Activated naive CD8-positive, alpha-beta T cell treated with anti-CD3 and anti-CD28 coated beads for 36 hours (primary cell): ENCODE results near the gene OTOP2. TPM values are rescaled to one million over a fixed set of nuclear protein-coding genes. Genes with fewer than 3 reads are reported as not detected.

ENCODE experiments used
- DNase-seq: peaks from one replicate; pipeline ENCODE4 v3.0.0; 2021
- H3K27ac Mint-ChIP-seq: one replicate; pipeline ENCODE4 v1.8.0; 2022; ENCODE audit warnings: mild to moderate bottlenecking, moderate library complexity, mixed read lengths
- H3K27me3 Mint-ChIP-seq: one replicate; pipeline ENCODE4 v1.8.0; 2022; ENCODE audit warnings: mild to moderate bottlenecking, mixed read lengths
- H3K36me3 Mint-ChIP-seq: one replicate; pipeline ENCODE4 v1.8.0; 2021; ENCODE audit warnings: mild to moderate bottlenecking, mixed read lengths
- H3K4me1 Mint-ChIP-seq: one replicate; pipeline ENCODE4 v1.8.0; 2021; ENCODE audit warnings: mixed read lengths
- H3K4me3 Mint-ChIP-seq: one replicate; pipeline ENCODE4 v1.8.0; 2022; ENCODE audit warnings: mild to moderate bottlenecking, moderate library complexity, mixed read lengths
- H3K9me3 Mint-ChIP-seq: one replicate; pipeline ENCODE4 v1.8.0; 2022; ENCODE audit warnings: mixed read lengths
- total RNA-seq, 2 experiments: library from RNA; stranded (reverse); gene quantifications; one replicate each; pipeline ENCODE4 v1.2.3, GENCODE V29; 2021

OTOP2 gene
- total RNA-seq, 2 experiments from 2014 or later = not detected

- no peak for DNase-seq
- Mint-ChIP-seq H3K27ac (no peak overlapping the region), H3K4me1 (no peaks in the 10 kb centered on the region), H3K4me3 (no peak overlapping the region), H3K27me3 (peaks cover 71% of the 10 kb centered on the region), H3K36me3 (no peaks in the 10 kb centered on the region), H3K9me3 (no peaks in the 10 kb centered on the region)
Measured at GRCh38 chr17:74930535-74931036, 6.5 kb downstream of the OTOP2 start.

GRCh38 chr17:74935048-74935447, 11.0 kb downstream of the OTOP2 start:
- H3K9me3 Mint-ChIP-seq = no peaks in the 10 kb centered on the region
- no peaks in the 10 kb centered on the region for H3K36me3 Mint-ChIP-seq
- no peaks in the 10 kb centered on the region for H3K4me1 Mint-ChIP-seq
- H3K27me3 Mint-ChIP-seq = peaks cover 73% of the 10 kb centered on the region
- DNase-seq = no peak
- H3K27ac Mint-ChIP-seq = no peak overlapping the region
- no peak overlapping the region for H3K4me3 Mint-ChIP-seq

- DNase-seq = no peak
- no peak within 1 kb of the TSS for H3K4me3 Mint-ChIP-seq
- H3K4me1 Mint-ChIP-seq = no peaks in the 10 kb centered on the region
- H3K36me3 Mint-ChIP-seq = no peaks in the 10 kb centered on the region
- peaks cover 69% of the 10 kb centered on the region for H3K27me3 Mint-ChIP-seq
- no peak within 1 kb of the TSS for H3K27ac Mint-ChIP-seq
- H3K9me3 Mint-ChIP-seq = no peaks in the 10 kb centered on the region
Measured at GRCh38 chr17:74935585-74936469, 11.8 kb downstream of the OTOP2 start, which contains the start of gene OTOP3. OTOP3 (plus strand) TSS chr17:74935898; CDS start chr17:74935922, 24 bp downstream.

GRCh38 chr17:74936470-74936799, 12.4 kb downstream of the OTOP2 start:
- DNase-seq = no peak
- H3K36me3 Mint-ChIP-seq = no peaks in the 10 kb centered on the region
- H3K9me3 Mint-ChIP-seq = no peaks in the 10 kb centered on the region
- H3K27me3 Mint-ChIP-seq = peaks cover 63% of the 10 kb centered on the region
- H3K4me3 Mint-ChIP-seq = no peak overlapping the region
- no peaks in the 10 kb centered on the region for H3K4me1 Mint-ChIP-seq
- no peak overlapping the region for H3K27ac Mint-ChIP-seq

GRCh38 chr17:74937064-74938051, 13.3 kb downstream of the OTOP2 start:
- DNase-seq = no peak
- no peaks in the 10 kb centered on the region for H3K36me3 Mint-ChIP-seq
- H3K4me1 Mint-ChIP-seq = no peaks in the 10 kb centered on the region
- peaks cover 65% of the 10 kb centered on the region for H3K27me3 Mint-ChIP-seq
- H3K9me3 Mint-ChIP-seq = no peaks in the 10 kb centered on the region
- no peak overlapping the region for H3K4me3 Mint-ChIP-seq
- no peak overlapping the region for H3K27ac Mint-ChIP-seq

- no peak overlapping the region for H3K4me3 Mint-ChIP-seq
- no peaks in the 10 kb centered on the region for H3K4me1 Mint-ChIP-seq
- no peak for DNase-seq
- H3K27ac Mint-ChIP-seq = no peak overlapping the region
- no peaks in the 10 kb centered on the region for H3K36me3 Mint-ChIP-seq
- peaks cover 56% of the 10 kb centered on the region for H3K27me3 Mint-ChIP-seq
- H3K9me3 Mint-ChIP-seq = no peaks in the 10 kb centered on the region
Measured at GRCh38 chr17:74938194-74938950, 14.3 kb downstream of the OTOP2 start.

GRCh38 chr17:74939534-74939933, 15.5 kb downstream of the OTOP2 start:
- H3K9me3 Mint-ChIP-seq = no peaks in the 10 kb centered on the region
- DNase-seq = no peak
- H3K4me3 Mint-ChIP-seq = no peak overlapping the region
- H3K36me3 Mint-ChIP-seq = no peaks in the 10 kb centered on the region
- H3K27ac Mint-ChIP-seq = no peak overlapping the region
- peaks cover 49% of the 10 kb centered on the region for H3K27me3 Mint-ChIP-seq
- H3K4me1 Mint-ChIP-seq = no peaks in the 10 kb centered on the region

GRCh38 chr17:74941128-74941725, 17.2 kb downstream of the OTOP2 start:
- peaks cover 5% of the 10 kb centered on the region for H3K4me1 Mint-ChIP-seq
- no peak overlapping the region for H3K27ac Mint-ChIP-seq
- no peak for DNase-seq
- H3K27me3 Mint-ChIP-seq = peaks cover 42% of the 10 kb centered on the region
- no peaks in the 10 kb centered on the region for H3K9me3 Mint-ChIP-seq
- H3K36me3 Mint-ChIP-seq = no peaks in the 10 kb centered on the region
- H3K4me3 Mint-ChIP-seq = no peak overlapping the region

- no peak for DNase-seq
- Mint-ChIP-seq H3K27ac (no peak overlapping the region), H3K9me3 (no peaks in the 10 kb centered on the region), H3K27me3 (peaks cover 23% of the 10 kb centered on the region), H3K4me1 (peaks cover 5% of the 10 kb centered on the region), H3K36me3 (no peaks in the 10 kb centered on the region), H3K4me3 (no peak overlapping the region)
Measured at GRCh38 chr17:74943808-74944522, 19.9 kb downstream of the OTOP2 start.

- Mint-ChIP-seq H3K36me3 (no peaks in the 10 kb centered on the region), H3K27ac (no peak overlapping the region), H3K4me3 (no peak overlapping the region), H3K4me1 (peaks cover 5% of the 10 kb centered on the region), H3K27me3 (peaks cover 17% of the 10 kb centered on the region), H3K9me3 (no peaks in the 10 kb centered on the region)
- DNase-seq = no peak
Measured at GRCh38 chr17:74945543-74945942, 21.5 kb downstream of the OTOP2 start.

- Mint-ChIP-seq H3K9me3 (no peaks in the 10 kb centered on the region), H3K27me3 (peaks cover 12% of the 10 kb centered on the region), H3K27ac (no peak overlapping the region), H3K4me1 (peaks cover 5% of the 10 kb centered on the region), H3K36me3 (no peaks in the 10 kb centered on the region), H3K4me3 (no peak overlapping the region)
- no peak for DNase-seq
Measured at GRCh38 chr17:74946641-74947040, 22.6 kb downstream of the OTOP2 start.

GRCh38 chr17:74947041-74947754, 23.1 kb downstream of the OTOP2 start:
- peaks cover 5% of the 10 kb centered on the region for H3K4me1 Mint-ChIP-seq
- no peaks in the 10 kb centered on the region for H3K36me3 Mint-ChIP-seq
- H3K4me3 Mint-ChIP-seq = no peak overlapping the region
- peaks cover 6% of the 10 kb centered on the region for H3K27me3 Mint-ChIP-seq
- DNase-seq = no peak
- no peaks in the 10 kb centered on the region for H3K9me3 Mint-ChIP-seq
- no peak overlapping the region for H3K27ac Mint-ChIP-seq

- Mint-ChIP-seq H3K36me3 (no peaks in the 10 kb centered on the region), H3K27ac (no peak overlapping the region), H3K9me3 (no peaks in the 10 kb centered on the region), H3K4me3 (no peak overlapping the region), H3K4me1 (peaks cover 5% of the 10 kb centered on the region), H3K27me3 (peaks cover 6% of the 10 kb centered on the region)
- DNase-seq = no peak
Measured at GRCh38 chr17:74949455-74950115, 25.5 kb downstream of the OTOP2 start.
